Inferior parietal cortex (tissue), 1 donor: ENCODE data around the gene PCDHB8.
"Not testable (repeated sequence)": the region's sequence is repeated elsewhere in the genome, so short reads cannot be mapped to it uniquely, and the experiment has no call there.

ENCODE experiments used
- DNase-seq: peaks from one replicate; pipeline ENCODE4 v3.0.0-alpha.2; 2016; ENCODE audit errors: extremely low spot score

Gene PCDHB8

DNA sequence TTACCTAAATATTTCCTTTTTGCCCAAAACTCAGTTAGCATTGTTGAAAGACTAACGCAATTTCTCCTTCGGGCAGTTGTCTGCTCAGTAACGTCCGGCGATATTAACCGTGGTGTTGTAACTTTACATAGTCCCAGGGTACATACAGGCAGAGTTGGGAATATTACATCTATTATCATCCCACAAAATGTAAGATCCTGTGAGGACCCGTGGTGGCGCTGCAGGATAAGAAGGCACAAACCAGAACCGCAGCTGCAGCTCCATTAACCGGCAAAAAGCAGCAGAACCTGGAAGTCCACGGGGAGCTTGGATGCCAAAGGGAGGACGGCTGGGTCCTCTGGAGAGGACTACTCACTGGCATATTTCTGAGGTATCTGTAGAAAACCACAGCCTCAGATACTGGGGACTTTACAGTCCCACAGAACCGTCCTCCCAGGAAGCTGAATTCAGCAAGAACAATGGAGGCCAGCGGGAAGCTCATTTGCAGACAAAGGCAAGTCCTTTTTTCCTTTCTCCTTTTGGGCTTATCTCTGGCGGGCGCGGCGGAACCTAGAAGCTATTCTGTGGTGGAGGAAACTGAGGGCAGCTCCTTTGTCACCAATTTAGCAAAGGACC is at the start of gene PCDHB8:
Gene PCDHB8, plus strand, starts transcription at position 214 of the 615 bp plus-strand sequence. Its CDS starts 245 bp downstream, at position 459.
- not testable (repeated sequence) for DNase-seq

- DNase-seq = peak; percentile 44
Measured at GRCh38 chr5:141135030-141135717, 42.4 kb upstream of the PCDHB8 start, which contains the start of gene PCDHB5. PCDHB5 (plus strand) TSS chr5:141135206; CDS start chr5:141135435, 229 bp downstream.

DNA sequence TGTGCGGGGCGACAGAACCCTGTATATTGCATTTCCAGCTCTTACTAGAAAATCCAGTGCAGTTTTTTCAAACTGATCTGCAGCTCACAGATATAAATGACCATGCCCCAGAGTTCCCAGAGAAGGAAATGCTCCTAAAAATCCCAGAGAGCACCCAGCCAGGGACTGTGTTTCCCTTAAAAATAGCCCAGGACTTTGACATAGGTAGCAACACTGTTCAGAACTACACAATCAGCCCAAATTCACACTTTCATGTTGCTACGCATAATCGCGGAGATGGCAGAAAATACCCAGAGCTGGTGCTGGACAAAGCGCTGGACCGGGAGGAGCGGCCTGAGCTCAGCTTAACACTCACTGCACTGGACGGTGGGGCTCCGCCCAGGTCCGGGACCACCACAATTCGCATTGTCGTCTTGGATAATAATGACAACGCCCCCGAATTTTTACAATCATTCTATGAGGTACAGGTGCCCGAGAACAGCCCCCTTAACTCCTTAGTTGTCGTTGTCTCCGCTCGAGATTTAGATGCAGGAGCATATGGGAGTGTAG is 41.8 kb upstream of the PCDHB8 start:
- DNase-seq = no peak

DNA sequence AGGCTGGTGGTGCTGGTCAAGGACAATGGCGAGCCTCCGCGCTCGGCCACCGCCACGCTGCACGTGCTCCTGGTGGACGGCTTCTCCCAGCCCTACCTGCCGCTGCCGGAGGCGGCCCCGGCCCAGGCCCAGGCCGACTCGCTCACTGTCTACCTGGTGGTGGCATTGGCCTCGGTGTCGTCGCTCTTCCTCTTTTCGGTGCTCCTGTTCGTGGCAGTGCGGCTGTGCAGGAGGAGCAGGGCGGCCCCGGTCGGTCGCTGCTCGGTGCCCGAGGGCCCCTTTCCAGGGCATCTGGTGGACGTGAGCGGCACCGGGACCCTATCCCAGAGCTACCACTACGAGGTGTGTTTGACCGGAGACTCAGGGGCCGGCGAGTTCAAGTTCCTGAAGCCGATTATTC is 40.2 kb upstream of the PCDHB8 start:
- not testable (repeated sequence) for DNase-seq

GRCh38 chr5:141149812-141150211 is 27.8 kb upstream of the PCDHB8 start, which contains the start of gene PCDHB6:
PCDHB6 (plus strand) TSS chr5:141150057; CDS start chr5:141150258, 201 bp downstream.
- DNase-seq = peak; percentile 18

- DNase-seq = no peak
Measured at GRCh38 chr5:141150224-141150992, 27.2 kb upstream of the PCDHB8 start.

GRCh38 chr5:141150993-141151325 is 26.6 kb upstream of the PCDHB8 start:
- no peak for DNase-seq

GRCh38 chr5:141151632-141152031 is 26.0 kb upstream of the PCDHB8 start:
- DNase-seq = not testable (repeated sequence)

DNA sequence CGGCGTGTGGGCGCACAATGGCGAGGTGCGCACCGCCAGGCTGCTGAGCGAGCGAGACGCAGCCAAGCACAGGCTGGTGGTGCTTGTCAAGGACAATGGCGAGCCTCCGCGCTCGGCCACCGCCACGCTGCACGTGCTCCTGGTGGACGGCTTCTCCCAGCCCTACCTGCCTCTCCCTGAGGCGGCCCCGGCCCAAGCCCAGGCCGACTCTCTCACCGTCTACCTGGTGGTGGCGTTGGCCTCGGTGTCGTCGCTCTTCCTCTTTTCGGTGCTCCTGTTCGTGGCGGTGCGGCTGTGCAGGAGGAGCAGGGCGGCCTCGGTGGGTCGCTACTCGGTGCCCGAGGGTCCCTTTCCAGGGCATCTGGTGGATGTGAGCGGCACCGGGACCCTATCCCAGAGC is 25.5 kb upstream of the PCDHB8 start:
- DNase-seq = not testable (repeated sequence)

GRCh38 chr5:141155540-141156374 is 21.8 kb upstream of the PCDHB8 start:
- no peak for DNase-seq

DNA sequence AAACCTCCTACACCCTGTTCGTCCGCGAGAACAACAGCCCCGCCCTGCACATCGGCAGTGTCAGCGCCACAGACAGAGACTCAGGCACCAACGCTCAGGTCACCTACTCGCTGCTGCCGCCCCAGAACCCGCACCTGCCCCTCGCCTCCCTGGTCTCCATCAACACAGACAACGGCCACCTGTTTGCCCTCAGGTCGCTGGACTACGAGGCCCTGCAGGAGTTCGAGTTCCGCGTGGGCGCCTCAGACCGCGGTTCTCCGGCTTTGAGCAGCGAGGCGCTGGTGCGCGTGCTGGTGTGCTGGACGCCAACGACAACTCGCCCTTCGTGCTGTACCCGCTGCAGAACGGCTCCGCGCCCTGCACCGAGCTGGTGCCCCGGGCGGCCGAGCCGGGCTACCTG is 20.2 kb upstream of the PCDHB8 start:
- DNase-seq = not testable (repeated sequence)

- DNase-seq = not testable (repeated sequence)
Measured at GRCh38 chr5:141157901-141158300, 19.7 kb upstream of the PCDHB8 start.

DNA sequence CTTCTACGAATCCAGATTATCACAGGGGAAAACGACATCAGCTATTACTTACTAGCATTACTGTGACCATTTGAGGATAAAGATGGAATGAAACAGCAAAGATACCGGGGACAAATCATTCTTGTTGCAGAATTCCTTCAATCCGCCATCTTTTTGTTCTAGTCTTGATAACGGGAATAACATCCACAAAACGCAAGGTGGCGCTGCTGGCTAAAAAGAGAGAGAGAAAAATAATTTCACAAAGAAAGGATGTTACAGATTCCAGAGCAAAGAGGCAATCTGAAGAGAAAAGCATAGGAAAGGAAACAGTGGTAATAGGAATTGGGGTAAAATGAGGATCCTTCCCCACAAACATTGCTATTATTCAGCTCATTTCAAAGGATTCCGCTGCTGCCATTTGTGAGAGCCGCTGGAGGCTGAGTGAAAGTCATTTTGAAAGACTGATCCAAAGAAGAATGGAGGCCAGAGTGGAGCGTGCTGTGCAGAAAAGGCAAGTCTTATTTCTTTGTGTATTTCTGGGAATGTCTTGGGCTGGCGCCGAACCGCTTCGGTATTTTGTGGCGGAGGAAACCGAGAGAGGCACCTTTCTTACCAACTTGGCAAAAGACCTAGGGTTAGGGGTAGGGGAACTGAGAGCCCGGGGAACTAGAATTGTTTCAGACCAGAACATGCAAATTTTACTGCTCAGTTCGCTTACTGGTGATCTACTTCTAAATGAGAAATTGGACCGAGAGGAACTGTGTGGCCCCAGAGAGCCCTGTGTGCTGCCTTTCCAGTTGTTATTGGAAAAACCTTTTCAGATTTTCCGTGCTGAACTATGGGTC is 5.0 kb upstream of the PCDHB8 start, which contains the start of gene PCDHB7:
Gene PCDHB7, plus strand, starts transcription at position 264 of the 824 bp plus-strand sequence. Its CDS starts 192 bp downstream, at position 456.
- DNase-seq = peak; percentile 59

DNA sequence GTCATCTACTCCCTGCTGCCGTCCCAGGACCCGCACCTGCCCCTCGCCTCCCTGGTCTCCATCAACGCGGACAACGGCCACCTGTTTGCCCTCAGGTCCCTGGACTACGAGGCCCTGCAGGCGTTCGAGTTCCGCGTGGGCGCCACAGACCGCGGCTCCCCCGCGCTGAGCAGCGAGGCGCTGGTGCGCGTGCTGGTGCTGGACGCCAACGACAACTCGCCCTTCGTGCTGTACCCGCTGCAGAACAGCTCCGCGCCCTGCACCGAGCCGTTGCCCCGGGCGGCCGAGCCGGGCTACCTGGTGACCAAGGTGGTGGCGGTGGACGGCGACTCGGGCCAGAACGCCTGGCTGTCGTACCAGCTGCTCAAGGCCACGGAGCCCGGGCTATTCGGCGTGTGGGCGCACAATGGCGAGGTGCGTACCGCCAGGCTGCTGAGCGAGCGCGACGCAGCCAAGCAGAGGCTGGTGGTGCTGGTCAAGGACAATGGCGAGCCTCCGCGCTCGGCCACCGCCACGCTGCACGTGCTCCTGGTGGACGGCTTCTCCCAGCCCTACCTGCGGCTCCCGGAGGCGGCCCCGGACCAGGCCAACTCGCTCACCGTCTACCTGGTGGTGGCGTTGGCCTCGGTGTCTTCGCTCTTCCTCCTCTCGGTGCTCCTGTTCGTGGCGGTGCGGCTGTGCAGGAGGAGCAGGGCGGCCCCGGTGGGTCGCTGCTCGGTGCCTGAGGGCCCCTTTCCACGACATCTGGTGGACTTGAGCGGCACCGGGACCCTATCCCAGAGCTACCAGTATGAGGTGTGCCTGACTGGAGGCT is 3.1 kb upstream of the PCDHB8 start:
- DNase-seq = not testable (repeated sequence)

- no peak for DNase-seq
Measured at GRCh38 chr5:141175933-141176332, 1.7 kb upstream of the PCDHB8 start.

DNA sequence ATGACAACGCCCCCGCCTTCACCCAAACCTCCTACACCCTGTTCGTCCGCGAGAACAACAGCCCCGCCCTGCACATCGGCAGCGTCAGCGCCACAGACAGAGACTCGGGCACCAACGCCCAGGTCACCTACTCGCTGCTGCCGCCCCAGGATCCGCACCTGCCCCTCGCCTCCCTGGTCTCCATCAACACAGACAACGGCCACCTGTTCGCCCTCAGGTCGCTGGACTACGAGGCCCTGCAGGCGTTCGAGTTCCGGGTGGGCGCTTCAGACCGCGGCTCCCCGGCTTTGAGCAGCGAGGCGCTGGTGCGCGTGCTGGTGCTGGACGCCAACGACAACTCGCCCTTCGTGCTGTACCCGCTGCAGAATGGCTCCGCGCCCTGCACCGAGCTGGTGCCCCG is 1.8 kb downstream of the PCDHB8 start:
- DNase-seq = not testable (repeated sequence)

- DNase-seq = not testable (repeated sequence)
Measured at GRCh38 chr5:141179876-141180275, 2.3 kb downstream of the PCDHB8 start.

- DNase-seq = no peak
Measured at GRCh38 chr5:141180313-141180712, 2.7 kb downstream of the PCDHB8 start.

- peak; percentile 39 for DNase-seq
Measured at GRCh38 chr5:141182248-141182647, 4.7 kb downstream of the PCDHB8 start, which contains the start of gene PCDHB16. PCDHB16 (plus strand) TSS chr5:141182387; CDS start chr5:141182560, 173 bp downstream.
